A549 (cell line): ENCODE data around the gene ACCSL. TPM values are rescaled to one million over a fixed set of nuclear protein-coding genes. Genes with fewer than 3 reads are reported as not detected.

Source experiments
- ATAC-seq, 2 experiments: fragments of 200-7000 bp in 1 of 2; fragments of >200 bp in 1 of 2; cut with Nextera tagmentation in 1 of 2; cut with Tn5 transposase in 1 of 2; 3 replicates each; pipeline versions ENCODE4 v1.8.0 to v1.9.1; 2018 to 2020; ENCODE audit warnings: mild to moderate bottlenecking in 1 of 2, moderate library complexity in 1 of 2
- CTCF ChIA-PET: fragments of 300-600 bp; sonication (Branson Sonifier 250); formaldehyde crosslinking; extraction: SDS; loops from one replicate; lab custom pipeline; 2021; ENCODE audit warnings: antibody characterized with exemption, inconsistent platforms; lab: Yijun Ruan, JAX
- POLR2A ChIA-PET: fragments of 350-600 bp; formaldehyde crosslinking; extraction: SDS; loops from one replicate; lab custom pipeline; 2021; ENCODE audit warnings: antibody characterized with exemption, inconsistent platforms; lab: Yijun Ruan, JAX
- DNase-seq, 2 experiments: peaks; one replicate each; pipeline versions ENCODE4 v3.0.0 to v3.0.0-alpha.2; 2011 to 2016; ENCODE audit warnings: low read depth in 1 of 2, low spot score in 1 of 2
- FAIRE-seq: peaks from 2 replicates; lab custom pipeline; 2011; peaks lifted over from hg19 to GRCh38; lab: Jason Lieb, UNC
- H3K27ac ChIP-seq, 2 experiments: fragments of >200 bp; sonication (Bioruptor Twin); formaldehyde crosslinking; 3 replicates each; pipeline ENCODE4 v1.5.1; 2016 to 2017
- H3K4me1 ChIP-seq: fragments of >200 bp; sonication (Bioruptor Twin); formaldehyde crosslinking; 3 replicates; pipeline ENCODE4 v1.6.1; 2016
- H3K4me2 ChIP-seq: fragments of >200 bp; sonication (Bioruptor Twin); formaldehyde crosslinking; 3 replicates; pipeline ENCODE4 v1.6.1; 2016
- H3K4me3 ChIP-seq: fragments of >200 bp; sonication (Bioruptor Twin); formaldehyde crosslinking; 3 replicates; pipeline ENCODE4 v1.5.1; 2016
- H3K9me3 ChIP-seq: fragments of >200 bp; sonication (Bioruptor Twin); formaldehyde crosslinking; 3 replicates; pipeline ENCODE4 v1.6.1; 2016
- BHLHE40 ChIP-seq: IDR thresholded peaks from 2 replicates; pipeline ENCODE4 v1.6.1; 2012; ENCODE audit warnings: low read depth, low read length, inconsistent platforms
- CHD2 ChIP-seq: fragments of 150-350 bp; IDR thresholded peaks from 2 replicates; pipeline ENCODE4 v1.6.1; 2014; ENCODE audit warnings: low read length; ENCODE audit not compliant: partially characterized antibody
- EHMT2 ChIP-seq: fragments of 200-600 bp; sonication (generic); IDR thresholded peaks from 2 replicates; pipeline ENCODE4 v1.6.1; 2016; ENCODE audit warnings: antibody characterized with exemption, low read depth, mild to moderate bottlenecking, moderate library complexity
- ESRRA ChIP-seq: fragments of 150-350 bp; IDR thresholded peaks from 2 replicates; pipeline ENCODE4 v1.6.1; 2014; ENCODE audit warnings: mild to moderate bottlenecking, low read length, borderline replicate concordance
- FOSB ChIP-seq: fragments of 250-450 bp; sonication (Bioruptor Pico); IDR thresholded peaks from 2 replicates; pipeline ENCODE4 v1.5.0; 2020; ENCODE audit warnings: mild to moderate bottlenecking, moderate library complexity
- FOSL2 ChIP-seq, 2 experiments: fragments of 450-650 bp in 1 of 2; fragments of >200 bp in 1 of 2; sonication (Bioruptor Twin) in 1 of 2; formaldehyde crosslinking; IDR thresholded peaks; 2 replicates each; pipeline versions ENCODE4 v1.5.0 to v1.6.1; 2016 to 2020; ENCODE audit warnings: mild to moderate bottlenecking in 1 of 2, moderate library complexity in 1 of 2
- HDAC2 ChIP-seq: fragments of 200-600 bp; sonication (generic); IDR thresholded peaks from 2 replicates; pipeline ENCODE4 v1.6.1; 2016
- HEYL ChIP-seq: fragments of 250-450 bp; sonication (Bioruptor Pico); IDR thresholded peaks from 2 replicates; pipeline ENCODE4 v1.8.0; 2021; ENCODE audit warnings: mild to moderate bottlenecking, moderate library complexity
- HOXB5 ChIP-seq: fragments of 250-450 bp; sonication (Bioruptor Pico); IDR thresholded peaks from 2 replicates; pipeline ENCODE4 v1.5.0; 2020; ENCODE audit warnings: mild to moderate bottlenecking, moderate library complexity
- JUN ChIP-seq, 2 experiments: fragments of >200 bp; sonication (Bioruptor Twin); formaldehyde crosslinking; IDR thresholded peaks; 2 replicates in 1 of 2; 3 replicates in 1 of 2; pipeline ENCODE4 v1.6.1; 2016 to 2017
- NFE2L2 ChIP-seq: fragments of 150-350 bp; conservative IDR thresholded peaks from 2 replicates; pipeline ENCODE4 v1.6.1; 2014; ENCODE audit warnings: low read length
- NR3C1 ChIP-seq: fragments of >200 bp; sonication (Bioruptor Twin); formaldehyde crosslinking; IDR thresholded peaks from 3 replicates; pipeline ENCODE4 v1.6.1; 2017
- PHF8 ChIP-seq: fragments of 200-600 bp; sonication (generic); IDR thresholded peaks from 2 replicates; pipeline ENCODE4 v1.6.1; 2016; ENCODE audit warnings: low read depth, mild to moderate bottlenecking, antibody characterized with exemption, moderate library complexity, borderline replicate concordance
- POLR2A ChIP-seq: IDR thresholded peaks from 2 replicates; pipeline ENCODE4 v1.6.1; 2012; ENCODE audit warnings: mild to moderate bottlenecking, low read length
- POLR2AphosphoS2 ChIP-seq: conservative IDR thresholded peaks from 2 replicates; pipeline ENCODE4 v1.6.1; 2012; ENCODE audit warnings: low read length, improper control_type of control experiment, inconsistent platforms
- RARB ChIP-seq: fragments of 250-450 bp; sonication (Bioruptor Pico); IDR thresholded peaks from 2 replicates; pipeline ENCODE4 v1.8.0; 2021; ENCODE audit warnings: mild to moderate bottlenecking, moderate library complexity
- RFX5 ChIP-seq: fragments of 450-650 bp; IDR thresholded peaks from 2 replicates; pipeline ENCODE4 v1.7.1; 2014; ENCODE audit warnings: antibody characterized with exemption, mild to moderate bottlenecking, moderate library complexity
- TFCP2L1 ChIP-seq: fragments of 250-450 bp; sonication (Bioruptor Pico); IDR thresholded peaks from 2 replicates; pipeline ENCODE4 v1.5.0; 2021; ENCODE audit warnings: mild to moderate bottlenecking
- ZSCAN20 ChIP-seq: fragments of 250-450 bp; sonication (Bioruptor Pico); IDR thresholded peaks from 2 replicates; pipeline ENCODE4 v1.8.0; 2022; ENCODE audit warnings: mild to moderate bottlenecking, moderate library complexity
- WGBS: methylation state at CpG from one replicate; pipeline ENCODE4 v1.1.6; 2017; ENCODE audit errors: missing lambda C conversion rate; 5-methylcytosine and 5-hydroxymethylcytosine counted together
- polyA plus RNA-seq, 4 experiments: library from polyadenylated mRNA; depleted of rRNA in 3 of 4; stranded (reverse); fragments of >200 nt; fragmentation: RNase III in 1 of 4; extraction: RNeasy Plus Mini Kit Qiagen cat#74134 plus additional on column Dnase treatment in 1 of 4; gene quantifications; 2 replicates in 3 of 4; 3 replicates in 1 of 4; pipeline ENCODE4 v1.2.3, GENCODE V29; 2011 to 2017
- TF ChIP-seq, protein P1 (sequence below): fragments of 200-600 bp; sonication (generic); IDR thresholded peaks from 2 replicates; pipeline ENCODE4 v1.6.1; 2016; ENCODE audit warnings: antibody characterized with exemption, mild to moderate bottlenecking, moderate library complexity
- TF ChIP-seq, protein P2 (sequence below): IDR thresholded peaks from 2 replicates; pipeline ENCODE4 v1.6.1; 2012

Gene ACCSL
- polyA plus RNA-seq, 2 of the 4 experiments (the other 2 are of a cell fraction) = not detected

DNA sequence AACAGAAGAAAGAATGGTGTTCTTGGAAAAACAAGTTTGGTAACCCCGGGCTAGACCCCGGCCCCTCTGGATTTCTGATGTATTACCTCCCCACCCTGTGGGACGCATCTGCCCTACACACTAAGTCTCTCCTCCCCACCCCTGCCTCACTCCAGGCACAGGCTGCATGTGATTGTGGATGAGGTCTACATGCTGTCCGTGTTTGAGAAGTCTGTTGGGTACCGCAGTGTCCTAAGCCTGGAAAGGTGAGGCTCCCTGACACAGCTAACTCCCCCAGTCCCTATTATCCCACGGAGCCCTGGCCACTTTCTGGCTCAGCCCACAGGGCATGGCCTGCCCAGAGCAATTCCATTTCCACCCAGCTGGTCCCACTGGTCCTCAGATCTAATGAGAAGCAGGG, 31.6 kb downstream of the ACCSL start:
- POLR2A ChIA-PET = no interaction called here
- no peak for TF ChIP-seq HEYL (CRISPR knock-in tag)
- TF ChIP-seq FOSL2 (IDR thresholded peaks at IDR 0.05) = no peak
- no peak for TF ChIP-seq FOSL2 (CRISPR knock-in tag; IDR thresholded peaks at IDR 0.05)
- TF ChIP-seq CHD2 = no peak
- TF ChIP-seq POLR2A = no peak
- TF ChIP-seq, all 56 proteins: peak for 0
- ATAC-seq (no peak), FAIRE-seq (no peak), DNase-seq (no peak)
- Histone ChIP-seq H3K9me3 (no peaks in the 10 kb centered on the region), H3K4me1 (no peaks in the 10 kb centered on the region), H3K27ac (no peak overlapping the region), H3K4me2 (no peak overlapping the region), H3K4me3 (no peak overlapping the region)
- WGBS = 79% methylated on average over 6 of the region's 6 CpGs
- CTCF ChIA-PET = interaction anchor here (0.6 to 2.5 kb wide), 6 partner anchors 11 to 429 kb away, joined by 3 to 10 read pairs (median 4); partner anchors contain the start of gene EXT2

DNA sequence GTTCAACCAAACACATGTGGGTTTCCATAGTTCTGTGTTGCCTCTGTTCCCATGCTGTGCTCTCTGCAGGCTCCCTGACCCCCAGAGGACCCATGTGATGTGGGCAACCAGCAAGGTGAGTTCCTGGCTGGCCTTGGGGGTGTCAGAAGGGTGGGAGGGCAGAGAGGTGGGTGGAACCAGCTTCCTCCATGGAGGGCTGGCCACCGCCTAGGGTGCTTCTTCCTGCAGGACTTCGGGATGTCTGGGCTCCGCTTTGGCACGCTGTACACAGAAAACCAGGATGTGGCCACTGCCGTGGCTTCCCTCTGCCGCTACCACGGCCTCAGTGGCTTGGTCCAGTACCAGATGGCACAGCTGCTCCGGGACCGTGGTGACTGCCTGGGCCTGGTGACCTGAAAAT, 33.2 kb downstream of the ACCSL start:
- ChIA-PET POLR2A (no interaction called here), CTCF (interaction anchor here (1.4 to 6.3 kb wide), 3 partner anchors 11 to 15 kb away, joined by 4 to 47 read pairs (median 8); partner anchors contain the start of genes ACCS and EXT2)
- Histone ChIP-seq H3K4me2 (no peak overlapping the region), H3K9me3 (peaks cover 6% of the 10 kb centered on the region; the same call in 2 of the 3 replicates), H3K4me3 (no peak overlapping the region), H3K27ac (no peak overlapping the region), H3K4me1 (no peaks in the 10 kb centered on the region)
- no peak for FAIRE-seq
- ATAC-seq = no peak
- DNase-seq = no peak
- TF ChIP-seq ESRRA = no peak
- WGBS = 93% methylated on average over 5 of the region's 9 CpGs

DNA sequence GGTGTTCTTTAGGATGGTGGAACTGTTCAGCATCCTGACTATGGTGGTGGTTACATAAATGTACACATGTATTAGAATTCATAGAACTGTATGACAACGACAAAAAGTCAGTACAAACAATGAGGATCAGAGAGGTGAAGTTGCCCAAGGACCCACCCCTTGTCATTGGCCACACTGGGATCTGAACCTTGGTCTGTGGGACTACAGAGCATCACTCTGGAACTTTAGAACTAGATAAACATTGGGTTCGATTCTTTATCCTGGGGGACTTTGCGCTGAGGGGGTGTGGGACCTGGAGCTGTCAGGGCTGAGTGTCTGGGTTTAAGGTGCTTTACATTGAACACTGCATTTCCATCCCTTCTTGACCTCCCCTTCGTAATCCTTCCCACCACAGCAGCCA, 34.9 kb downstream of the ACCSL start:
- ATAC-seq = no peak
- WGBS = 81% methylated on average over 4 of the region's 4 CpGs
- no peak for FAIRE-seq
- CTCF ChIA-PET = interaction anchor here (1.6 to 6.3 kb wide), 3 partner anchors 12 to 24 kb away, joined by 3 to 47 read pairs (median 8); partner anchors contain the start of genes ACCS and EXT2
- Histone ChIP-seq H3K4me2 (no peak overlapping the region), H3K27ac (no peak overlapping the region), H3K9me3 (peaks cover 6% of the 10 kb centered on the region; the same call in 2 of the 3 replicates), H3K4me3 (no peak overlapping the region), H3K4me1 (no peaks in the 10 kb centered on the region)
- POLR2A ChIA-PET = no interaction called here
- no peak for DNase-seq
- TF ChIP-seq ESRRA (no peak), TFCP2L1 (no peak), EHMT2 (no peak), FOSB (CRISPR knock-in tag) (no peak), BHLHE40 (no peak), NR3C1 (no peak), RARB (CRISPR knock-in tag) (no peak)
- TF ChIP-seq, protein P1, sequence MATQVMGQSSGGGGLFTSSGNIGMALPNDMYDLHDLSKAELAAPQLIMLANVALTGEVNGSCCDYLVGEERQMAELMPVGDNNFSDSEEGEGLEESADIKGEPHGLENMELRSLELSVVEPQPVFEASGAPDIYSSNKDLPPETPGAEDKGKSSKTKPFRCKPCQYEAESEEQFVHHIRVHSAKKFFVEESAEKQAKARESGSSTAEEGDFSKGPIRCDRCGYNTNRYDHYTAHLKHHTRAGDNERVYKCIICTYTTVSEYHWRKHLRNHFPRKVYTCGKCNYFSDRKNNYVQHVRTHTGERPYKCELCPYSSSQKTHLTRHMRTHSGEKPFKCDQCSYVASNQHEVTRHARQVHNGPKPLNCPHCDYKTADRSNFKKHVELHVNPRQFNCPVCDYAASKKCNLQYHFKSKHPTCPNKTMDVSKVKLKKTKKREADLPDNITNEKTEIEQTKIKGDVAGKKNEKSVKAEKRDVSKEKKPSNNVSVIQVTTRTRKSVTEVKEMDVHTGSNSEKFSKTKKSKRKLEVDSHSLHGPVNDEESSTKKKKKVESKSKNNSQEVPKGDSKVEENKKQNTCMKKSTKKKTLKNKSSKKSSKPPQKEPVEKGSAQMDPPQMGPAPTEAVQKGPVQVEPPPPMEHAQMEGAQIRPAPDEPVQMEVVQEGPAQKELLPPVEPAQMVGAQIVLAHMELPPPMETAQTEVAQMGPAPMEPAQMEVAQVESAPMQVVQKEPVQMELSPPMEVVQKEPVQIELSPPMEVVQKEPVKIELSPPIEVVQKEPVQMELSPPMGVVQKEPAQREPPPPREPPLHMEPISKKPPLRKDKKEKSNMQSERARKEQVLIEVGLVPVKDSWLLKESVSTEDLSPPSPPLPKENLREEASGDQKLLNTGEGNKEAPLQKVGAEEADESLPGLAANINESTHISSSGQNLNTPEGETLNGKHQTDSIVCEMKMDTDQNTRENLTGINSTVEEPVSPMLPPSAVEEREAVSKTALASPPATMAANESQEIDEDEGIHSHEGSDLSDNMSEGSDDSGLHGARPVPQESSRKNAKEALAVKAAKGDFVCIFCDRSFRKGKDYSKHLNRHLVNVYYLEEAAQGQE = no peak
- TF ChIP-seq, protein P2, sequence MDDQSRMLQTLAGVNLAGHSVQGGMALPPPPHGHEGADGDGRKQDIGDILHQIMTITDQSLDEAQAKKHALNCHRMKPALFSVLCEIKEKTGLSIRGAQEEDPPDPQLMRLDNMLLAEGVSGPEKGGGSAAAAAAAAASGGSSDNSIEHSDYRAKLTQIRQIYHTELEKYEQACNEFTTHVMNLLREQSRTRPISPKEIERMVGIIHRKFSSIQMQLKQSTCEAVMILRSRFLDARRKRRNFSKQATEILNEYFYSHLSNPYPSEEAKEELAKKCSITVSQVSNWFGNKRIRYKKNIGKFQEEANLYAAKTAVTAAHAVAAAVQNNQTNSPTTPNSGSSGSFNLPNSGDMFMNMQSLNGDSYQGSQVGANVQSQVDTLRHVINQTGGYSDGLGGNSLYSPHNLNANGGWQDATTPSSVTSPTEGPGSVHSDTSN = no peak

DNA sequence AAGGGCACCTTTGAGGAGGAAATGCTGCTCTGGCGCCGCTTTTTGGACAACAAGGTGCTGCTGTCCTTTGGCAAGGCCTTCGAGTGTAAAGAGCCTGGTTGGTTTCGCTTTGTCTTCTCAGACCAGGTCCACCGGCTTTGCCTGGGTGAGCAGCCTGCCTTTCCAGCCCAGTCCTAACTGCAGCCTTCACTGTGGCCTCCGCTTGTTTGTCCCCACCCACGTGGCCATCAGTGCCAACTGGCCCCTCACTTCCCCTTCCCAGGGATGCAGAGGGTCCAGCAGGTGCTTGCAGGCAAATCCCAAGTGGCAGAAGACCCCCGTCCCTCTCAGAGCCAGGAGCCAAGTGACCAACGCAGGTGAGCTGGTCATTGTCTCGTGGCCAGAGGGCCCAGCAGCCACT, 35.7 kb downstream of the ACCSL start:
- Histone ChIP-seq H3K4me2 (no peak overlapping the region), H3K4me1 (no peaks in the 10 kb centered on the region), H3K9me3 (peaks cover 6% of the 10 kb centered on the region; the same call in 2 of the 3 replicates), H3K4me3 (no peak overlapping the region), H3K27ac (no peak overlapping the region)
- ChIA-PET CTCF (interaction anchor here (0.8 to 6.3 kb wide), 4 partner anchors 11 to 194 kb away, joined by 3 to 47 read pairs (median 4); partner anchors contain the start of gene EXT2), POLR2A (no interaction called here)
- TF ChIP-seq RFX5 (no peak), JUN (IDR thresholded peaks at IDR 0.05) (no peak), HDAC2 (no peak), HOXB5 (CRISPR knock-in tag) (no peak), EHMT2 (no peak), TFCP2L1 (no peak), PHF8 (no peak), NFE2L2 (no peak), POLR2AphosphoS2 (no peak), ZSCAN20 (CRISPR knock-in tag) (no peak)
- TF ChIP-seq, protein P1 = no peak
- DNase-seq = no peak
- 80% methylated on average over 9 of the region's 10 CpGs for WGBS
- FAIRE-seq = no peak
- no peak for ATAC-seq
